Osteocyte (in vitro differentiated cells): ENCODE results near the gene CD81. TPM values are rescaled to one million over a fixed set of nuclear protein-coding genes. Genes with fewer than 3 reads are reported as not detected.

ENCODE experiments used
- DNase-seq: peaks from one replicate; pipeline ENCODE4 v3.0.0; 2021; ENCODE audit warnings: mixed read lengths; ENCODE audit not compliant: unreplicated experiment; ENCODE audit errors: extremely low spot score
- H3K27ac Mint-ChIP-seq: one replicate; pipeline ENCODE4 v1.8.0; 2021; ENCODE audit warnings: mild to moderate bottlenecking, mixed read lengths; ENCODE audit not compliant: unreplicated experiment
- H3K27me3 Mint-ChIP-seq: one replicate; pipeline ENCODE4 v1.8.0; 2021; ENCODE audit warnings: mixed read lengths; ENCODE audit not compliant: unreplicated experiment
- H3K36me3 Mint-ChIP-seq: one replicate; pipeline ENCODE4 v1.8.0; 2021; ENCODE audit warnings: mixed read lengths; ENCODE audit not compliant: unreplicated experiment
- H3K4me1 Mint-ChIP-seq: one replicate; pipeline ENCODE4 v1.8.0; 2021; ENCODE audit warnings: mixed read lengths; ENCODE audit not compliant: unreplicated experiment
- H3K4me3 Mint-ChIP-seq: one replicate; pipeline ENCODE4 v1.8.0; 2021; ENCODE audit warnings: mild to moderate bottlenecking, moderate library complexity, mixed read lengths; ENCODE audit not compliant: unreplicated experiment
- H3K9me3 Mint-ChIP-seq: one replicate; pipeline ENCODE4 v1.8.0; 2021; ENCODE audit warnings: mixed read lengths; ENCODE audit not compliant: unreplicated experiment
- CTCF ChIP-seq: fragments of 200-600 bp; sonication (generic); IDR thresholded peaks from 2 replicates; pipeline ENCODE4 v1.5.0; 2021; ENCODE audit warnings: antibody characterized with exemption, mild to moderate bottlenecking, moderate library complexity
- total RNA-seq: library from RNA; stranded (reverse); gene quantifications from 2 replicates; pipeline ENCODE4 v1.2.1, GENCODE V29; 2021

Gene CD81
- total RNA-seq, 1 donor from 2014 or later, result 652 TPM

GRCh38 chr11:2432628-2433071, 55.5 kb downstream of the CD81 start:
- H3K27me3 Mint-ChIP-seq, result peaks cover 7% of the 10 kb centered on the region
- no peak overlapping the region for H3K4me3 Mint-ChIP-seq
- H3K36me3 Mint-ChIP-seq, result no peaks in the 10 kb centered on the region
- H3K27ac Mint-ChIP-seq, result no peak overlapping the region
- H3K4me1 Mint-ChIP-seq, result no peaks in the 10 kb centered on the region
- no peaks in the 10 kb centered on the region for H3K9me3 Mint-ChIP-seq
- TF ChIP-seq CTCF, result no peak
- no peak for DNase-seq

- Mint-ChIP-seq H3K9me3 (no peaks in the 10 kb centered on the region), H3K4me1 (no peaks in the 10 kb centered on the region), H3K36me3 (no peaks in the 10 kb centered on the region), H3K27ac (no peak overlapping the region), H3K27me3 (peaks cover 13% of the 10 kb centered on the region), H3K4me3 (no peak overlapping the region)
- no peak for TF ChIP-seq CTCF
- no peak for DNase-seq
Observed at GRCh38 chr11:2433106-2433925, 56.2 kb downstream of the CD81 start.

GRCh38 chr11:2434008-2434407, 56.9 kb downstream of the CD81 start:
- DNase-seq, result no peak
- TF ChIP-seq CTCF, result no peak
- Mint-ChIP-seq H3K27me3 (peaks cover 19% of the 10 kb centered on the region), H3K9me3 (no peaks in the 10 kb centered on the region), H3K36me3 (no peaks in the 10 kb centered on the region), H3K4me1 (no peaks in the 10 kb centered on the region), H3K4me3 (no peak overlapping the region), H3K27ac (no peak overlapping the region)

- H3K27ac Mint-ChIP-seq, result no peak overlapping the region
- no peak for TF ChIP-seq CTCF
- no peaks in the 10 kb centered on the region for H3K9me3 Mint-ChIP-seq
- DNase-seq, result no peak
- H3K4me3 Mint-ChIP-seq, result no peak overlapping the region
- H3K27me3 Mint-ChIP-seq, result peaks cover 26% of the 10 kb centered on the region
- H3K36me3 Mint-ChIP-seq, result no peaks in the 10 kb centered on the region
- no peaks in the 10 kb centered on the region for H3K4me1 Mint-ChIP-seq
Observed at GRCh38 chr11:2434506-2435255, 57.6 kb downstream of the CD81 start.
